Measurements from ENCODE around the gene LYRM4. TPM values are rescaled to one million over a fixed set of nuclear protein-coding genes. Genes with fewer than 3 reads are reported as not detected.
A peak's percentile ranks its signal among the peaks of the same experiment; 100 is the strongest.

Gene LYRM4
- total RNA-seq, 1 donor from 2014 or later = 39.0 TPM

DNA sequence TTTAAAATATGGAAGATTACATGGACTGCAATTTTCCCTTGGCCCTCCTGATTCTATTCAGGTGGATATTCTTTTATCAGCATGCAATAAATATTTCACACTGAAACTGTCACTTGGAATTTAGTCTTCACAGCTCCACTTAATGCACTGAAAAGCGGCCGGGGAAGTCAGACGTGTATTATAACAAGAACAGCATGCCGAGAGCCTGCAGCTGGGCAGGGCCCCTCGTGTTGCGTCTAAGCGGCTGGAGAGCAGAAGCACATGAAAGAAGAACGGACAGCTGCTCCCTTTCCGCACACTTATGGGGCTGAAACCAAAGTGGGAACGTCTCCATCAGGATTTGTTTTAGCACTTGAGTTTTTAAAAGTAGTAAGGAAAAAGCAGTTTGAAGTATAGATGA is 57.2 kb downstream of the LYRM4 start:
- Mint-ChIP-seq H3K27ac (ENCODE audit: unreplicated experiment) (peak overlapping the region; percentile 96), H3K4me3 (ENCODE audit: unreplicated experiment) (no peak overlapping the region), H3K9me3 (ENCODE audit: unreplicated experiment) (no peaks in the 10 kb centered on the region), H3K36me3 (ENCODE audit: low read depth, unreplicated experiment) (no peaks in the 10 kb centered on the region), H3K4me1 (ENCODE audit: unreplicated experiment) (peaks cover 48% of the 10 kb centered on the region), H3K27me3 (ENCODE audit: unreplicated experiment) (no peaks in the 10 kb centered on the region)
- TF ChIP-seq CTCF (IDR thresholded peaks at IDR 0.05; ENCODE audit: unreplicated experiment) = no peak
- no peak for DNase-seq (ENCODE audit: low spot score)

DNA sequence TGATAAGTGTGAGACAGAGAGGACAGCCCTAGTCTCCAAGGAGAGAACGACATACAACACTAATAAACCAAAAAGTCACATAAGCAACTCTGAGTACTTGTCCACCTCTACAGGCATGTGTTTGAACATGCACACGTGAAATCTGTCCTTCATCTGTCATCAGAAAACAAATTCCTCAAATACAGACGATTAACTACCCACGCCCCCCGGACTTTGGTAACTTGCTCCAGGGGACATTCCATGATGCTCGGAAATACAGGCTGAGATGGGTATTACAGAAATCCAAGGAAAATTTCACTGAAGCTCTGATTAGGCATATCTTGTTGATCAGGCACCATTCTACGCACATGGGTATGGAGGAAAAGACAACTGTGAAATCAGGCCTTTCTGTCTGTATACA is 57.8 kb downstream of the LYRM4 start:
- H3K27me3 Mint-ChIP-seq (ENCODE audit: unreplicated experiment) = no peaks in the 10 kb centered on the region
- H3K36me3 Mint-ChIP-seq (ENCODE audit: low read depth, unreplicated experiment) = no peaks in the 10 kb centered on the region
- no peak overlapping the region for H3K4me3 Mint-ChIP-seq (ENCODE audit: unreplicated experiment)
- no peaks in the 10 kb centered on the region for H3K9me3 Mint-ChIP-seq (ENCODE audit: unreplicated experiment)
- peak overlapping the region; percentile 18 for H3K27ac Mint-ChIP-seq (ENCODE audit: unreplicated experiment)
- no peak for DNase-seq (ENCODE audit: low spot score)
- TF ChIP-seq CTCF (IDR thresholded peaks at IDR 0.05; ENCODE audit: unreplicated experiment) = no peak
- peaks cover 47% of the 10 kb centered on the region for H3K4me1 Mint-ChIP-seq (ENCODE audit: unreplicated experiment)

- Mint-ChIP-seq H3K36me3 (ENCODE audit: low read depth, unreplicated experiment) (no peaks in the 10 kb centered on the region), H3K27me3 (ENCODE audit: unreplicated experiment) (no peaks in the 10 kb centered on the region), H3K27ac (ENCODE audit: unreplicated experiment) (no peak overlapping the region), H3K9me3 (ENCODE audit: unreplicated experiment) (no peaks in the 10 kb centered on the region), H3K4me1 (ENCODE audit: unreplicated experiment) (peaks cover 41% of the 10 kb centered on the region), H3K4me3 (ENCODE audit: unreplicated experiment) (no peak overlapping the region)
- no peak for DNase-seq (ENCODE audit: low spot score)
- TF ChIP-seq CTCF (IDR thresholded peaks at IDR 0.05; ENCODE audit: unreplicated experiment) = no peak
Observed at GRCh38 chr6:5202206-5202605, 58.5 kb downstream of the LYRM4 start.

GRCh38 chr6:5201271-5201670 is 59.5 kb downstream of the LYRM4 start:
- H3K4me3 Mint-ChIP-seq (ENCODE audit: unreplicated experiment) = no peak overlapping the region
- TF ChIP-seq CTCF (IDR thresholded peaks at IDR 0.05; ENCODE audit: unreplicated experiment) = no peak

DNA sequence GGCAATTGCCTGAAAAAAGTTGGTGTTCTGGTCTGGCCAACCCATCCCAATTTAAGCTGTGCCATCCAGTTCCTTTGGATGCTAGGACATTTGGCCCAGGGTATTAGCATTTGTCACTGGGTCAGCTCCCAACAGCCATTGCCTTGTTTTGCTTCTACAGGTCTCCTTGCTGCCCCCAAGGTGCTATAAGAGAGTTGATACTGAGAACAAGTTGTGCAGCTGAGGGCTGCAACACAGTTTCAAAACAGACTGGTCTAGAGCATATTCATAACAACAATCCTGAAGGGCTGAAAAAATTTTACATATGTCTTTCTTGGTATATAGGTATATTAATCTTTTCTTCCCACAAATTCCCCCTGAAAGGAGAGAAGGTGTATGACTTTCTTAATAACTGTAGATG is 61.0 kb downstream of the LYRM4 start:
- no peaks in the 10 kb centered on the region for H3K27me3 Mint-ChIP-seq (ENCODE audit: unreplicated experiment)
- no peak overlapping the region for H3K27ac Mint-ChIP-seq (ENCODE audit: unreplicated experiment)
- TF ChIP-seq CTCF (IDR thresholded peaks at IDR 0.05; ENCODE audit: unreplicated experiment) = no peak
- H3K4me3 Mint-ChIP-seq (ENCODE audit: unreplicated experiment) = no peak overlapping the region
- H3K9me3 Mint-ChIP-seq (ENCODE audit: unreplicated experiment) = no peaks in the 10 kb centered on the region
- H3K4me1 Mint-ChIP-seq (ENCODE audit: unreplicated experiment) = peaks cover 25% of the 10 kb centered on the region
- no peak for DNase-seq (ENCODE audit: low spot score)
- H3K36me3 Mint-ChIP-seq (ENCODE audit: low read depth, unreplicated experiment) = peaks cover 4% of the 10 kb centered on the region

More at GRCh38 chr6:5201271-5201670, 59.5 kb downstream of the LYRM4 start:
- DNase-seq (ENCODE audit: low spot score) = no peak
- no peaks in the 10 kb centered on the region for H3K27me3 Mint-ChIP-seq (ENCODE audit: unreplicated experiment)
- H3K27ac Mint-ChIP-seq (ENCODE audit: unreplicated experiment) = no peak overlapping the region
- H3K4me1 Mint-ChIP-seq (ENCODE audit: unreplicated experiment) = peaks cover 39% of the 10 kb centered on the region
- no peaks in the 10 kb centered on the region for H3K9me3 Mint-ChIP-seq (ENCODE audit: unreplicated experiment)
- no peaks in the 10 kb centered on the region for H3K36me3 Mint-ChIP-seq (ENCODE audit: low read depth, unreplicated experiment)
